Measurements from ENCODE around the gene SPECC1L.

The SPECC1L gene

DNA sequence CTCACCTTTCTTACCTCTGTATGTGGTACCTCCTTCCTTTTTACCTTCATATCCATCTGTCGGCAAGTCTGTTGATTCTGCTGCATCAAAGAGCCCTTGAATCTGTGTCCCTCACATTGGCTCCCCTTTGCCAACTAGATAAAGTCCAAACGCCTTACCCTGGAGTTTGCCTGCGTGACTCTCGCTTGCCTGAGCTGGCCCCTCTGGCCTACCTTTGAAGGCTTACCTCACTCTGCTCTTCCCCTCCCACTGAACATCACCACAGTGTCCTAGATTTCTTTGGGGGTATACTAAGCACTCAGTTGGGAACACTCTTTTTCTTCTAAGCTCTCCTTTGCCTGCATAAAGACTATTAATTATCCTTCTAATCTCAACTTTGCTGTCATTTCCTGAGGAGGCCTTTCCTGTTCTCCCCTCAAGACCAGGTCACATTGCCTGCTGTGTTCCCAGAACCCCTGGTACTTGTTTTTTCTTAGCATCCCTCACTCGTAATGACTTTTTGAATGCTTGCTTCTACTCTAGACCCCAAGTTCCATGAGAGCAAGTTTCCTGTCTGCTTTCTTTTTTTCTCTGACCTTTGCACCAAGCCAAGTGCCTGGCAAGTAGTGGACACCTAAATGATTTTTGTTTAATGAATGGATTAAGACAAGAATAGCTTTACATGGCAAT lies 89.0 kb downstream of the SPECC1L start:
- no peak for DNase-seq (ENCODE audit: low read depth)

GRCh38 chr22:24361976-24362646 lies 91.5 kb downstream of the SPECC1L start:
- no peak for DNase-seq (ENCODE audit: low read depth)

- DNase-seq (ENCODE audit: low read depth) = no peak
These were observed 92.6 kb downstream of the SPECC1L start for GRCh38 chr22:24363243-24363642.

DNA sequence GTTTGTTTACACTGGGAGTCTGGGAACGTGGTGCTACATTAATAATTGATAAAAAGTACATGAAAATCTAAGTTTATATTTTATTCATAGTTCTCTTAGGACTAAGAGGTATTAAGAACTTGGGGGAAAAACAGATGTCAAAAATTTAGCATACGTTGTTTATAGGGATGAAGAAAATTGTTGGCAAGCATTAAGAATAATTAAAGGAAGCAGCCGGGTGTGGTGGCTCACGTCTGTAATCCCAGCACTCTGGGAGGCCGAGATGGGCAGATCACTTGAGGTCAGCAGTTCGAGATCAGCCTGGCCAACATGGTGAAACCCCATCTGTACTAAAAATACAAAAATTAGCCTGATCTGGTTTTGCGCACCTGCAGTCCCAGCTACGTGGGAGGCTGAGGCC lies 96.1 kb downstream of the SPECC1L start:
- DNase-seq (ENCODE audit: low read depth) = no peak

DNA sequence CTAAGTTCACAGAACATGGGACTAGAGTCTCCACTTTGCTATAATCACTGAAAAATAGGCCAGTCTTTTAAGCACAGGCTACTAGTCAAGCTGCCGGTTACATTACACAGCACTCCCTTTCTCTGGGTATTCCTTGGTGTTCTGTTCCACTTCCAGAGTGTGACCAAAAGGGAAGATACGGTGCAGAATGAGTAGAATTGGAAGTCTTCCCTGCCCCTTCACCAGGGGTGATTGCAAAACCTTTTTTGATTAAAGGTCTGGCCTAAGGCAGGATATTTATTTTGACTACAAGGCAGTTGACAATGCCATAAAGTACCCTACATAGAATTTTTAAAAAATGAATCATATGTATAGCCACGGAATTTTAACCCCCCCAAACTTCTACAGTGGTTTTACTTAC lies 97.2 kb downstream of the SPECC1L start:
- no peak for DNase-seq (ENCODE audit: low read depth)

DNA sequence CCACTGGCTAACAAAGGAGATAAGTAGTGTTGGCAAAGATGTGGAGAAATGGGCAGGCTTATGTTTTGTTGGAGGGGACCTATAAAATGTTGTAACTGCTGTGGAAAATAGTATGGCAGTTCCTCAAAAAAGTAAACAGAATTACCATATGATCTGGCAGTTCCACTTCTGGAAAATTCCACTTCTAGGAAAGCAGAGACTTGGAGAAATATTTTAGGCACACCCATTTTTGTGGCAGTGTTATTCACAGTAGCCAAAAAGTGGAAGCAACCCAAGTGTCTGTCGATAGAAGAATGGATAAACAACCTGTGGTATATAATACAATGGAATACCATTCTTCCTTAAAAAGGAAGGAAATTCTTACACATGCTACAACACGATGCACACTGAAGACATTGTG lies 99.8 kb downstream of the SPECC1L start:
- no peak for DNase-seq (ENCODE audit: low read depth)

DNA sequence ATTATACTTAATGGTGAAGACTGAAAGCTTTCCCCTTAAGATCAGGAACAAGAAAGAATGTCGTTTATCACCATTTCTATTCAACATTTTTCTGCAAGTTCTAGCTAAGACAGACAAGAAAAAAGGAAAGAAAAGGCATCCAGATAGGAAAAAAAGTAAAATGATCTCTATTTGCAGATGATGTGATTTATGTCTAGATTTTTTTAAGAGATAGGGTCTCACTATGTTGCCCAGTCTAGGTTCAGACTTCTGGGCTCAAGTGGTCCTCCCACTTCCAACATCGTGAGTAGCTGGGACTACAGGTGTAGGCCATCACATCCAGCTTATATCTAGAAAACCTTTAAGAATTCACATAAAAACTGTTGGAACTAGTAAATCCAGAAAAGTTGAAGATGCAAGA lies 105.4 kb downstream of the SPECC1L start:
- no peak for DNase-seq (ENCODE audit: low read depth)

- DNase-seq (ENCODE audit: low read depth) = no peak
These were observed 106.0 kb downstream of the SPECC1L start for GRCh38 chr22:24376586-24376985.

GRCh38 chr22:24379536-24379935 lies 108.9 kb downstream of the SPECC1L start:
- DNase-seq (ENCODE audit: low read depth) = no peak

- DNase-seq (ENCODE audit: low read depth) = no peak
These were observed 109.7 kb downstream of the SPECC1L start for GRCh38 chr22:24380220-24380904.

DNA sequence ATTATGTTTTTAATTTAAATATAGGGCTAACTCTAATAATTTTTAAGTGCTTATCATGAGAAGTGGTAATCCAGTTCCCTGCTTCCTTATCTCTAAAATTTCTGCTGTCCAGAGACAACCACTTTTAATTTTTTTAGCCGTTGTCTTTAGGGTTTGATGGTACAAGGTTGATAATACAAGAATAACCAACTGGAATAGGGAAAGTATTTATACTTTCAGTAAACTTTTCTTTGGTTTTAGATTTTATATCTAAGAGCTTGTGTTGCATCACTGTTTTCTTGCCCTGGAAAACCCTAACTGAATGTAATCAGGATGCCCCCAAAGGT lies 110.2 kb downstream of the SPECC1L start:
- no peak for DNase-seq (ENCODE audit: low read depth)

DNA sequence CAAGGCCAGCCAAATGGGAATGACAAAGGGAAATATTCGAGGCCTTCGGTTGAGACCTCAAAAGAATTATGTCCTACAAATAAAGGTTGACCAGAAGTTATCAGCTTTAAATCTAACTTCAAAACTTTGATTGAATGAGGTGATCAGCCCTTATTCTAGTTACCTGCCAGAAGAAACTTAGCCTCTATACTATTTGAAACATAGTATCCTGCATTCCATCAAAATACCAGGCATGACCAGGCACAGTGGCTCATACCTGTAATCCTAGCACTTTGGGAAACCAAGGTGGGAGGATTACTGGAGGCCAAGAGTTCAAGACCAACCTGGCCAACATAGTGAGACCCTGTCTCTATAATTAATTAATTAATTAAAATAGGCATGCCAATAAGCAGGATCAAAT lies 112.4 kb downstream of the SPECC1L start:
- DNase-seq (ENCODE audit: low read depth) = no peak

DNA sequence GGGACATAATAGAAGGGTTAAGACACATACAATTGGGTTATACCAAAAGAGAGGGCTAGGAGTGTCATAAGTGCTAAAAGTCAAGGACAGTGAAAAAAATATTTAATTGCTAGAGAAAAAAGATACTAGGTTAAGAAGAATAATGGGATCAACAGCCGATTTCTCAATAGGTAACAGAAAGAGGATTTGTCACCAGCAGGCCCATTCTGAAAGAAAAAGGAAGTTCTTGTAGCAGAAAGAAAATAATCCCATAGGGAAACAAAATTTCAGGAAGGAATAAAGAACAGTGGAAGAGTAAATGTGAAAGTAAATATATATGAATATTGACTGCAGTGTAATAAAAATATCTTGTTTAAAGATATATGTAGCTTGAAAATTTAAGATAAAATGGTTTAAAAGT lies 113.5 kb downstream of the SPECC1L start:
- no peak for DNase-seq (ENCODE audit: low read depth)

- DNase-seq (ENCODE audit: low read depth) = no peak
These were observed 116.4 kb downstream of the SPECC1L start for GRCh38 chr22:24386937-24387471.

DNA sequence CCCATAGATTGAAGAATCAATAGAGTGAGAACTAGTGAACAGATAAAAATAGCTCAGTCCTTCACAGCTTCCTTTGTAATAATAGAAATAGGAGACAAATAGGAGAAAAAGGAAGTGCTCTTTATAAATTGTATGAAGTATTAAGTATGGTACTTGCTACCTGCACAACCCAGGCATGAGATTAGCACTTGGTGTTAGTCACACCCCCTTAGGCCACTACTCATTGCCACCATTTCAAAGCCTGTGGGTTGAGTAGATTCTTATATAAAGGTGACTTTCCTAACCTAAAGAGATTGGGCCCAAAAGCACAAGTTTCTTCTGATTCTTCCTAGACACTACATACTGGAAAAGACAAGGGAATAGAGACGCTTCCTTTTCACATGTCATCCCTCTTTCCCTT lies 119.0 kb downstream of the SPECC1L start:
- DNase-seq (ENCODE audit: low read depth) = no peak

- no peak for DNase-seq (ENCODE audit: low read depth)
These were observed 119.5 kb downstream of the SPECC1L start for GRCh38 chr22:24390156-24390555.

DNA sequence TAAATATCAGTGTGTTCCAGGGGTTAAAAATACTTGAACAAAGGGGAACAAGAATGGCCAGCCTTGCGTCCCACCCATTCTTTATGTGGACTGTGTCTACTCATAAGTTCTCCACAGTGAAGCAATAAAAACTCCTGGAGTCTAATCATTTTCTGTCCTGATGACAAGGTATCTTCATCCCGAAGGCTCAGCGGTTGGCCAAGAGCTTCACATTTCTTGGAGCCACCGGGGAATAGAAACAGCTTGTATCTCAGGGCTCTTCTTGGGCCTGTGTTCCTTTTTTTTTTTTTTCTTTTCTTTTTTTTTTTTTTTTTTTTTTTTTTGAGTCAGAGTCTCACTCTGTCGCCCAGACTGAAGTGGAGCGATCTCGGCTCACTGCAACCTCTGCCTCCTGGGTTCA lies 119.9 kb downstream of the SPECC1L start:
- DNase-seq (ENCODE audit: low read depth) = no peak

DNA sequence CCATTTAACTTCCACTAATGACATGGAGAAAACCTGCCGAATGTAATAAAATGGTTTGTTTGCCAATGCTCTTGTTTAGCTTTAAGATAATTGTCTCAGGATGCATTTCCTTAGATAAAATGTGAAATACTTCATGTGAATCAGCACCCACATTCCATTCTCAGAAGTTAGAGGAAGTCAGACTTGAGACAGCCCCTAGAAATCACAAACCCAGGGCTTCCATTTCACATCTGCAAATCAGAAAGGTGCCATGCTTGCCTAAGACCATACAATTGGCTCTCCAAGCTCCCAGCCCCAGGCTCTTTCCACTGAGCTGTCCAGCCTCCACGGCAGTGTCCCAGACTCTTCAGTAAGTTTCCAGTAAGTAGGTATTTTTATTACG lies 121.2 kb downstream of the SPECC1L start:
- peak; percentile 12 for DNase-seq (ENCODE audit: low read depth)

DNA sequence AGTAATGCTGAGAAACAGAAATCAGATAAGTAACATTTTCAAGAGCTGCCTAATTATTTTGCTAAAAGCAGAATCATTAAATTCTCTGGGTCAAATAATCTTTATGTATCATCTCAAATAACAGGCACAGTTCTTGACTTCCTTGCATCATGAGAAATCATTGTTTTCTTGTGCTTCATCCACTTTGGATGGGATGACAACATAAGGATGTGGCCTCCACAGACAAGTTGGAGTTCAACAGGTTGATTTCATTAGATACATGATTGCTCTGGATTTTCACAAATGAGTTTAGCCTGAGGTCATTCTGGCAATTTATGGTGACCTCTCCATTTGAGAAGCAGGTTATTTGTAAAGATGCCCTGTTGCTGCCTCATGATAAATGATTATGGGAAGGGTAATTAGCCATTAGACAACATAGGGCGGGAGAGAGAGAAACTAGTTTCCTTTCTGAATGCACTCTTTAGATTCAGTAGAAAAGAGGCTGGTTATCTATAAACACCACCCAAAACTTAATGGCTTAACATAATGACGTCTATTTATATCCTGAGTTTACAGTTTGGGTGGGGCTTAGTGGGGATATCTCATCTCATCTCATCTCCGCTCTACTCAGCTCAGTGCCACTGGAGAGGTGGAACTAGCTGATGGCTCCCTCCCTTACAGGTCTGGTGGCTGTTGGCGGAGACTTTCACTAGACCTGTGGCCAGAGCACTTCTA lies 121.7 kb downstream of the SPECC1L start:
- DNase-seq (ENCODE audit: low read depth) = no peak

DNA sequence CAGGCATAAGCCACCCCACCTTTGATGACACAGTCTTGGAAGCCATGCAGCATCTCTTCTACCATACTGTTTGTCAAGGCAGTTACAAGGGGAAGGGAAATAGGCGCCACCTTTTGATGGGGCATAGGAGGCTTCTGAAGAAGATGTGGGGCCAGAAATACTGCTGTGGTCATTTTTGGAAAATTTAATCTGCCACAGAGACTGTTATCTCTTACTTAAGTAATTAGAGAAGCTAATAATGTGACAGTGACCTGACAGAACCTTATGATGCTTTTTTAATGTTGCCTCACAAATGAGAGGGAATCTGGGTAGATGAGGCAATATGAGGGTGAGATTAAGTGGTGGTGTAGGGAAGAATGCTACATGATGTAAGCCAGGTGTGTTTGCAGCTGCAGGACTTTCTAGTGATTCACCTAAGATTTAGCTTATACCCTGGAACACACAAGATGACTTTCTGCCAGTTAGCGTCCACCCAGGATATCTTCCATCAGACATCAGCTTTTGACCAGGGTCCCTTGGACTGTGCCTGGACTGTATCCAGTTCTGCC lies 122.5 kb downstream of the SPECC1L start:
- DNase-seq (ENCODE audit: low read depth) = no peak

GRCh38 chr22:24393848-24394247 lies 123.2 kb downstream of the SPECC1L start:
- no peak for DNase-seq (ENCODE audit: low read depth)

DNA sequence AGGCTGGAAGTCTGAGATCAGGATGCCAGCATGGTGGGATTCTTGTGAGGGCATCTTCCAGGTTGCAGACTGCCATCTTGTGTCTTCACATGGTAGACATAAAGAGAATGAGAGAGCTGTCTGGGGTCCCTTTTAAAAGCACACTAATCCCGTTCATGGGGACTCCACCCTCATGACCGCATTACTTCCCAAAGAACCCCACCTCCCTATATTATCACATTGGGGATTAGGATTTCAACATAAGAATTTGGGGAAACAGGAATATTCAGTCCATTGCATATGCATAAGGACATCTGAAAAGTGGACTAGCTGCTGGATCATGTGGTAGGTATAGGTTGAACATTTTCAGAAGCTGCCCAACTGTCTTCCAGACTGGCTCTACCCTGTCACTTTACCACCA lies 123.6 kb downstream of the SPECC1L start:
- no peak for DNase-seq (ENCODE audit: low read depth)
